HG03196 (cell line): Measurements from ENCODE around the gene DRC3.

Experiments
- ATAC-seq: cut with Tn5 transposase; IDR thresholded peaks from one replicate; pipeline ENCODE4 v1.9.1; 2021; ENCODE audit not compliant: unreplicated experiment

DRC3 gene

GRCh38 chr17:17964710-17965109, 8.0 kb upstream of the DRC3 start:
- no peak for ATAC-seq

GRCh38 chr17:17965152-17965721, 7.4 kb upstream of the DRC3 start:
- ATAC-seq: no peak

- ATAC-seq: no peak
Measured at GRCh38 chr17:17966399-17966798, 6.3 kb upstream of the DRC3 start.

GRCh38 chr17:17970699-17971430, 1.8 kb upstream of the DRC3 start:
- no peak for ATAC-seq

GRCh38 chr17:17971431-17972125, 1.1 kb upstream of the DRC3 start:
- no peak for ATAC-seq

GRCh38 chr17:17972952-17973254, 241 bp downstream of the DRC3 start:
- no peak for ATAC-seq

- ATAC-seq: no peak
Measured at GRCh38 chr17:17975436-17975835, 2.8 kb downstream of the DRC3 start.

- ATAC-seq: no peak
Measured at GRCh38 chr17:17976931-17977570, 4.4 kb downstream of the DRC3 start.

GRCh38 chr17:17978481-17979424, 6.1 kb downstream of the DRC3 start:
- ATAC-seq: no peak

GRCh38 chr17:17979778-17980177, 7.1 kb downstream of the DRC3 start:
- ATAC-seq: no peak

- no peak for ATAC-seq
Measured at GRCh38 chr17:17981330-17981729, 8.7 kb downstream of the DRC3 start.

GRCh38 chr17:17982801-17983200, 10.1 kb downstream of the DRC3 start:
- ATAC-seq: no peak

- no peak for ATAC-seq
Measured at GRCh38 chr17:17983376-17983775, 10.7 kb downstream of the DRC3 start.

- no peak for ATAC-seq
Measured at GRCh38 chr17:17983776-17984175, 11.1 kb downstream of the DRC3 start.

GRCh38 chr17:17985153-17985552, 12.5 kb downstream of the DRC3 start:
- ATAC-seq: no peak

GRCh38 chr17:17985555-17985954, 12.9 kb downstream of the DRC3 start:
- ATAC-seq: no peak

- ATAC-seq: no peak
Measured at GRCh38 chr17:17987187-17987896, 14.7 kb downstream of the DRC3 start.

- ATAC-seq: no peak
Measured at GRCh38 chr17:17987901-17988300, 15.2 kb downstream of the DRC3 start.

GRCh38 chr17:17988427-17988945, 15.8 kb downstream of the DRC3 start:
- no peak for ATAC-seq

GRCh38 chr17:17989081-17989480, 16.4 kb downstream of the DRC3 start:
- no peak for ATAC-seq
